Thyroid gland (tissue), 4 donors: ENCODE data around the gene TMEM139. TPM values are rescaled to one million over a fixed set of nuclear protein-coding genes. Genes with fewer than 3 reads are reported as not detected.
A peak's percentile ranks its signal among the peaks of the same experiment; 100 is the strongest.

Experiments
- DNase-seq, 2 donors: peaks; one replicate each; pipeline ENCODE4 v3.0.0-alpha.2; 2019
- H3K27ac ChIP-seq, 3 donors: fragments of 200-600 bp; sonication (generic); 1 replicate in 2 of 3; 2 replicates in 1 of 3; pipeline ENCODE4 v1.5.1; 2016 to 2019; ENCODE audit warnings: mild to moderate bottlenecking in 1 of 3, moderate library complexity in 1 of 3
- H3K27me3 ChIP-seq: fragments of 200-600 bp; sonication (generic); one replicate; pipeline ENCODE4 v1.5.1; 2019
- H3K36me3 ChIP-seq, 2 donors: fragments of 200-600 bp; sonication (generic); one replicate each; pipeline ENCODE4 v1.5.1; 2016 to 2019
- H3K4me1 ChIP-seq, 2 donors: fragments of 200-600 bp; sonication (generic); one replicate each; pipeline ENCODE4 v1.5.1; 2017 to 2019
- H3K4me3 ChIP-seq, 3 donors: fragments of 200-600 bp; sonication (generic); replicated peaks in 1 of 3; 1 replicate in 2 of 3; 2 replicates in 1 of 3; pipeline ENCODE4 v1.5.1; 2016; ENCODE audit warnings: mild to moderate bottlenecking in 1 of 3
- H3K9me3 ChIP-seq: fragments of 200-600 bp; sonication (generic); one replicate; pipeline ENCODE4 v1.5.1; 2017
- POLR2A ChIP-seq, 2 donors: fragments of 450-650 bp; IDR thresholded peaks; one replicate each; pipeline ENCODE4 v1.6.1; 2017; ENCODE audit warnings: antibody characterized with exemption in 2 of 2, mild to moderate bottlenecking in 2 of 2, moderate library complexity in 1 of 2
- WGBS, 2 donors: methylation state at CpG; one replicate each; pipeline ENCODE4 v1.1.5; 2017; 5-methylcytosine and 5-hydroxymethylcytosine counted together
- intact Hi-C: fragments of 100-400 bp; cut with DNase I; formaldehyde crosslinking; loops from one replicate; pipeline ENCODE4 v1.15.1; 2023
- total RNA-seq, 4 donors: library from RNA; depleted of rRNA; stranded (reverse); fragments of >200 nt; gene quantifications; one replicate each; pipeline ENCODE4 v1.2.3, GENCODE V29; 2016
- TF ChIP-seq, protein P1 (sequence below), 6 experiments: fragments of 200-600 bp in 3 of 6; fragments of 450-650 bp in 3 of 6; sonication (generic) in 3 of 6; IDR thresholded peaks; one replicate each; pipeline ENCODE4 v1.5.1; 2016 to 2019; ENCODE audit warnings: antibody characterized with exemption in 6 of 6, mild to moderate bottlenecking in 2 of 6, inconsistent platforms in 1 of 6, moderate library complexity in 1 of 6

TMEM139 gene
- total RNA-seq, 4 donors from 2014 or later, result 6.6 to 50.2 (median 19.6) TPM

DNA sequence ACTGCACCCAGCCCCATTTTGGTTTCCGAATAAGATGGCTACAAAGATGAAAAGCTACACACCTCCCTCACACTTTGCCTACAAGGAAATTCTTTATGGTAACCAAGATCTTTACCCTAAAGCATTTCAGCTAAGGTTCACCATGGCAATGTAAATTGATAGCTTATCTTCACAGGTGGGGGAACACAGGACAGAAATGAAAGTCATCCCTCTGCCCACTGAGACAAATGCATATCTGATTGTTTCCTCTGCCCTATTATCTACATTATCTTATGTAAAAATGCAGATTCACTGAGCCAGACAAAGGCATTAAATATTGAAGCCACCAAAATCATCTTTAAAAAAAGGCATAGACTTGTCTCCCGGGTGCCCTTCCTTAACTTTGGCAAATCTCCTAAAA lies 3.2 kb upstream of the TMEM139 start:
- Histone ChIP-seq H3K27me3 (no peaks in the 10 kb centered on the region), H3K9me3 (no peaks in the 10 kb centered on the region), H3K36me3 (no peaks in the 10 kb centered on the region), H3K27ac (no peak overlapping the region), H3K4me1 (peaks cover 21 to 50% of the 10 kb centered on the region in 2 donors), H3K4me3 (no peak overlapping the region)
- no peak for TF ChIP-seq POLR2A (IDR thresholded peaks at IDR 0.05)
- TF ChIP-seq, protein P1, sequence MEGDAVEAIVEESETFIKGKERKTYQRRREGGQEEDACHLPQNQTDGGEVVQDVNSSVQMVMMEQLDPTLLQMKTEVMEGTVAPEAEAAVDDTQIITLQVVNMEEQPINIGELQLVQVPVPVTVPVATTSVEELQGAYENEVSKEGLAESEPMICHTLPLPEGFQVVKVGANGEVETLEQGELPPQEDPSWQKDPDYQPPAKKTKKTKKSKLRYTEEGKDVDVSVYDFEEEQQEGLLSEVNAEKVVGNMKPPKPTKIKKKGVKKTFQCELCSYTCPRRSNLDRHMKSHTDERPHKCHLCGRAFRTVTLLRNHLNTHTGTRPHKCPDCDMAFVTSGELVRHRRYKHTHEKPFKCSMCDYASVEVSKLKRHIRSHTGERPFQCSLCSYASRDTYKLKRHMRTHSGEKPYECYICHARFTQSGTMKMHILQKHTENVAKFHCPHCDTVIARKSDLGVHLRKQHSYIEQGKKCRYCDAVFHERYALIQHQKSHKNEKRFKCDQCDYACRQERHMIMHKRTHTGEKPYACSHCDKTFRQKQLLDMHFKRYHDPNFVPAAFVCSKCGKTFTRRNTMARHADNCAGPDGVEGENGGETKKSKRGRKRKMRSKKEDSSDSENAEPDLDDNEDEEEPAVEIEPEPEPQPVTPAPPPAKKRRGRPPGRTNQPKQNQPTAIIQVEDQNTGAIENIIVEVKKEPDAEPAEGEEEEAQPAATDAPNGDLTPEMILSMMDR (IDR thresholded peaks at IDR 0.05), result no peak
- WGBS, 2 donors, result 96 to 97% methylated on average over 2 of the region's 2 CpGs
- DNase-seq, result no peak
- intact Hi-C loops, result loop anchor here (10.0 kb wide), 2 partner anchors 103 to 133 kb away; partner anchors contain the start of gene ZYX

DNA sequence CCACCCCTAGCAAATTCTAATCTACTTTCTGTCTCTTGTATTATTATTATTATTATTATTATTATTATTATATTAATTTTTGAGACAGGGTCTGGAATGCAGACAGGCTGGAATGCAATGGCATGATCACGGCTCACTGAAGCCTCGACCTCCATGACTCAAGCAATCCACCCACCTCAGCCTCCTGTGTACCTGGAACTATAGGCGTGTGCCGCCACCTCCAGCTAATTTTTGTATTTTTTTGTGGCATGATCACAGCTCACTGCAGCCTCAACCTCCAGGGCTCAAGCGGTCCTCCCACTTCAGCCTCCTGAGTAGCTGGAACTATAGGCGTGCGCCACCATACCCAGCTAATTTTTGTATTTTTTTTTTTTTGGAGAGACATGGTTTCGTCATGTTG lies 2.6 kb upstream of the TMEM139 start:
- Histone ChIP-seq H3K9me3 (no peaks in the 10 kb centered on the region), H3K27ac (no peak overlapping the region), H3K4me3 (no peak overlapping the region), H3K4me1 (peaks cover 21 to 50% of the 10 kb centered on the region in 2 donors), H3K36me3 (no peaks in the 10 kb centered on the region), H3K27me3 (no peaks in the 10 kb centered on the region)
- whole genome bisulfite sequencing, 2 donors, result 98% methylated on average over 8 of the region's 8 CpGs
- intact Hi-C loops, result loop anchor here (10.0 kb wide), 2 partner anchors 103 to 133 kb away; partner anchors contain the start of gene ZYX
- no peak for DNase-seq
- TF ChIP-seq, protein P1 (IDR thresholded peaks at IDR 0.05), result no peak
- no peak for TF ChIP-seq POLR2A (IDR thresholded peaks at IDR 0.05)

DNA sequence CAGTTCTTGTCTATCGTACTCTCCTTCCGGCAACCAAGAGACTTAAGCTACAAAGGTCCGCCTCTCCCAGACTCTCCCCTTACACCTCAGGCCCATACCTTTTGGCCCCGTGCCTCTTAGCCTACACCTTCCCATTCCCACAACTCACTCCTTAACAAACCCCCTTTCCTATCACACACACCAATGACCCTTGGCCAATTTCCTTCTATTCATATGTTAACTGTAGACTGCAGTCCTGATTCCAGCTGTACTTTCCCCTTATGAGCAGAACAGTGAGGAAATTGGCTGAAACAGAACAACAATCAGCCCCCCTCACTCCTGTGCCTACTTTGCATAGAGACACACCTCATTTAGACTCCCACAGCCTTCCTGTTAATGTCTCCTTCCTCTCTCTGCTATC lies 1.4 kb upstream of the TMEM139 start:
- no peak for DNase-seq
- Histone ChIP-seq H3K4me3 (no peak overlapping the region), H3K36me3 (no peaks in the 10 kb centered on the region), H3K9me3 (no peaks in the 10 kb centered on the region), H3K27ac (peak overlapping the region in 1 of 3 donors; percentile 87), H3K27me3 (no peaks in the 10 kb centered on the region), H3K4me1 (peaks cover 21 to 56% of the 10 kb centered on the region in 2 donors)
- TF ChIP-seq, protein P1 (IDR thresholded peaks at IDR 0.05), result no peak
- TF ChIP-seq POLR2A (IDR thresholded peaks at IDR 0.05), result no peak
- 87 to 95% methylated on average over 4 of the region's 4 CpGs for WGBS, 2 donors
- intact Hi-C loops, result loop anchor here (10.0 kb wide), 2 partner anchors 101 to 131 kb away; partner anchors contain the start of gene ZYX

DNA sequence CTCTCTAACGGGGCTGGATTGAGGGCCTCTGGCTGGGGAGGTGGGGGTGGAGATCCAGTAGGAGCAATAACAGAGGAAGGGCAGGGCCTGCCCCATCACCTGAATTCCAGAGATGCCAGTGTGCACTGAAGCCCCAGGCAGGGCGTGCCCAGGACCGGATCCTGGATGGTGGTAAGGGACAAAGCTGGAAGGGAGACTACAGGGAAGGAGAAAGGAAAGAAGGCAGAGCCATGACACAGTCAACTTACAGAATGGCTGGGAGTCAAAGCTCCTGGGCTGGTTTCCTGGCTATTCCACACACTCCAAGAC lies 666 bp downstream of the TMEM139 start:
- peaks cover 10 to 42% of the 10 kb centered on the region in 2 donors for H3K4me1 ChIP-seq
- WGBS, 2 donors, result 24 to 33% methylated on average over 3 of the region's 3 CpGs
- peak; percentile 77 to 86 for DNase-seq

More for the DNA sequence above, 666 bp downstream of the TMEM139 start:
- intact Hi-C loops, result loop anchor here (10.0 kb wide), 2 partner anchors 99 to 129 kb away; partner anchors contain the start of gene ZYX
- H3K27me3 ChIP-seq, result no peaks in the 10 kb centered on the region
- H3K36me3 ChIP-seq, result no peaks in the 10 kb centered on the region
- no peak overlapping the region for H3K4me3 ChIP-seq
- H3K27ac ChIP-seq, result peak overlapping the region; percentile 49 to 87 (median 72)
- TF ChIP-seq, protein P1 (IDR thresholded peaks at IDR 0.05), result no peak
- peak in 1 of 2 donors; percentile 47 for TF ChIP-seq POLR2A (IDR thresholded peaks at IDR 0.05)
- H3K9me3 ChIP-seq, result no peaks in the 10 kb centered on the region
